ENCODE results near the gene ZNRF4. TPM values are rescaled to one million over a fixed set of nuclear protein-coding genes. Genes with fewer than 3 reads are reported as not detected.
A peak's percentile ranks its signal among the peaks of the same experiment; 100 is the strongest.
"Not testable (repeated sequence)": the region's sequence is repeated elsewhere in the genome, so short reads cannot be mapped to it uniquely, and the experiment has no call there.

Gene ZNRF4
- total RNA-seq, 1 experiment from 2014 or later = not detected

- DNase-seq = no peak
- Histone ChIP-seq H3K27ac (ENCODE audit: low read length) (no peak overlapping the region), H3K4me1 (ENCODE audit: low read length) (peaks cover 3% of the 10 kb centered on the region; the same call in 1 of the 2 replicates), H4K20me1 (ENCODE audit: insufficient read depth, low read depth, low read length) (no peaks in the 10 kb centered on the region), H3K9ac (ENCODE audit: low read length) (no peak overlapping the region), H3K9me2 (replicated peaks; ENCODE audit: insufficient read depth, low read length) (no peaks in the 10 kb centered on the region), H3K4me2 (ENCODE audit: low read depth, low read length, poor library complexity, severe bottlenecking) (no peak overlapping the region), H3K36me3 (ENCODE audit: insufficient read depth, low read length) (no peaks in the 10 kb centered on the region), H3K27me3 (ENCODE audit: low read length) (no peaks in the 10 kb centered on the region), H3K79me2 (ENCODE audit: low read length) (no peaks in the 10 kb centered on the region), H3K4me3 (ENCODE audit: low read length) (no peak overlapping the region), H2AFZ (ENCODE audit: low read length) (no peak overlapping the region), H3K9me3 (ENCODE audit: low read length) (no peaks in the 10 kb centered on the region)
Measured at GRCh38 chr19:5436106-5436947, 18.9 kb upstream of the ZNRF4 start.

- H3K9me3 ChIP-seq (ENCODE audit: low read length) = no peaks in the 10 kb centered on the region
- no peaks in the 10 kb centered on the region for H3K9me2 ChIP-seq (replicated peaks; ENCODE audit: insufficient read depth, low read length)
- no peak overlapping the region for H3K4me3 ChIP-seq (ENCODE audit: low read length)
- H2AFZ ChIP-seq (ENCODE audit: low read length) = no peak overlapping the region
- H3K27ac ChIP-seq (ENCODE audit: low read length) = no peak overlapping the region
- no peak overlapping the region for H3K4me2 ChIP-seq (ENCODE audit: low read depth, low read length, poor library complexity, severe bottlenecking)
- DNase-seq = no peak
- H3K27me3 ChIP-seq (ENCODE audit: low read length) = no peaks in the 10 kb centered on the region
- no peaks in the 10 kb centered on the region for H4K20me1 ChIP-seq (ENCODE audit: insufficient read depth, low read depth, low read length)
- peaks cover 3% of the 10 kb centered on the region; the same call in 1 of the 2 replicates for H3K4me1 ChIP-seq (ENCODE audit: low read length)
- no peaks in the 10 kb centered on the region for H3K36me3 ChIP-seq (ENCODE audit: insufficient read depth, low read length)
- no peaks in the 10 kb centered on the region for H3K79me2 ChIP-seq (ENCODE audit: low read length)
- no peak overlapping the region for H3K9ac ChIP-seq (ENCODE audit: low read length)
Measured at GRCh38 chr19:5436948-5437306, 18.3 kb upstream of the ZNRF4 start.

GRCh38 chr19:5438756-5439155, 16.5 kb upstream of the ZNRF4 start:
- not testable (repeated sequence) for H3K36me3 ChIP-seq (ENCODE audit: insufficient read depth, low read length); H3K4me1 ChIP-seq (ENCODE audit: low read length); H4K20me1 ChIP-seq (ENCODE audit: insufficient read depth, low read depth, low read length); H3K79me2 ChIP-seq (ENCODE audit: low read length); H3K9me2 ChIP-seq (replicated peaks; ENCODE audit: insufficient read depth, low read length); H3K27ac ChIP-seq (ENCODE audit: low read length); H3K9me3 ChIP-seq (ENCODE audit: low read length); DNase-seq; H3K4me3 ChIP-seq (ENCODE audit: low read length); H2AFZ ChIP-seq (ENCODE audit: low read length); H3K9ac ChIP-seq (ENCODE audit: low read length); H3K4me2 ChIP-seq (ENCODE audit: low read depth, low read length, poor library complexity, severe bottlenecking); H3K27me3 ChIP-seq (ENCODE audit: low read length)

GRCh38 chr19:5439452-5439851, 15.8 kb upstream of the ZNRF4 start:
- no peaks in the 10 kb centered on the region for H3K9me2 ChIP-seq (replicated peaks; ENCODE audit: insufficient read depth, low read length)
- H3K36me3 ChIP-seq (ENCODE audit: insufficient read depth, low read length) = no peaks in the 10 kb centered on the region
- no peak overlapping the region for H3K4me3 ChIP-seq (ENCODE audit: low read length)
- no peak overlapping the region for H3K4me2 ChIP-seq (ENCODE audit: low read depth, low read length, poor library complexity, severe bottlenecking)
- no peaks in the 10 kb centered on the region for H3K9me3 ChIP-seq (ENCODE audit: low read length)
- no peaks in the 10 kb centered on the region for H3K27me3 ChIP-seq (ENCODE audit: low read length)
- no peaks in the 10 kb centered on the region for H4K20me1 ChIP-seq (ENCODE audit: insufficient read depth, low read depth, low read length)
- H3K4me1 ChIP-seq (ENCODE audit: low read length) = peaks cover 3% of the 10 kb centered on the region; the same call in 1 of the 2 replicates
- H3K9ac ChIP-seq (ENCODE audit: low read length) = no peak overlapping the region
- H2AFZ ChIP-seq (ENCODE audit: low read length) = no peak overlapping the region
- no peak overlapping the region for H3K27ac ChIP-seq (ENCODE audit: low read length)
- H3K79me2 ChIP-seq (ENCODE audit: low read length) = no peaks in the 10 kb centered on the region
- DNase-seq = peak; percentile 4

GRCh38 chr19:5440299-5440698, 14.9 kb upstream of the ZNRF4 start:
- Histone ChIP-seq H2AFZ (ENCODE audit: low read length) (no peak overlapping the region), H3K9ac (ENCODE audit: low read length) (no peak overlapping the region), H3K27ac (ENCODE audit: low read length) (no peak overlapping the region), H3K36me3 (ENCODE audit: insufficient read depth, low read length) (no peaks in the 10 kb centered on the region), H3K27me3 (ENCODE audit: low read length) (no peaks in the 10 kb centered on the region), H3K9me2 (replicated peaks; ENCODE audit: insufficient read depth, low read length) (no peaks in the 10 kb centered on the region), H3K4me3 (ENCODE audit: low read length) (no peak overlapping the region), H3K9me3 (ENCODE audit: low read length) (no peaks in the 10 kb centered on the region), H3K79me2 (ENCODE audit: low read length) (no peaks in the 10 kb centered on the region), H3K4me1 (ENCODE audit: low read length) (no peaks in the 10 kb centered on the region), H4K20me1 (ENCODE audit: insufficient read depth, low read depth, low read length) (no peaks in the 10 kb centered on the region), H3K4me2 (ENCODE audit: low read depth, low read length, poor library complexity, severe bottlenecking) (no peak overlapping the region)
- no peak for DNase-seq

- H4K20me1 ChIP-seq (ENCODE audit: insufficient read depth, low read depth, low read length) = no peaks in the 10 kb centered on the region
- H3K4me1 ChIP-seq (ENCODE audit: low read length) = no peaks in the 10 kb centered on the region
- no peaks in the 10 kb centered on the region for H3K79me2 ChIP-seq (ENCODE audit: low read length)
- no peak overlapping the region for H2AFZ ChIP-seq (ENCODE audit: low read length)
- H3K4me3 ChIP-seq (ENCODE audit: low read length) = no peak overlapping the region
- DNase-seq = no peak
- H3K9ac ChIP-seq (ENCODE audit: low read length) = no peak overlapping the region
- no peak overlapping the region for H3K4me2 ChIP-seq (ENCODE audit: low read depth, low read length, poor library complexity, severe bottlenecking)
- H3K36me3 ChIP-seq (ENCODE audit: insufficient read depth, low read length) = no peaks in the 10 kb centered on the region
- no peak overlapping the region for H3K27ac ChIP-seq (ENCODE audit: low read length)
- H3K9me3 ChIP-seq (ENCODE audit: low read length) = no peaks in the 10 kb centered on the region
- H3K27me3 ChIP-seq (ENCODE audit: low read length) = no peaks in the 10 kb centered on the region
- H3K9me2 ChIP-seq (replicated peaks; ENCODE audit: insufficient read depth, low read length) = no peaks in the 10 kb centered on the region
Measured at GRCh38 chr19:5443723-5444122, 11.5 kb upstream of the ZNRF4 start.

- Histone ChIP-seq H3K36me3 (ENCODE audit: insufficient read depth, low read length) (no peaks in the 10 kb centered on the region), H3K4me2 (ENCODE audit: low read depth, low read length, poor library complexity, severe bottlenecking) (no peak overlapping the region), H3K9me2 (replicated peaks; ENCODE audit: insufficient read depth, low read length) (no peaks in the 10 kb centered on the region), H3K4me1 (ENCODE audit: low read length) (no peaks in the 10 kb centered on the region), H3K79me2 (ENCODE audit: low read length) (no peaks in the 10 kb centered on the region), H3K9ac (ENCODE audit: low read length) (no peak overlapping the region), H3K27ac (ENCODE audit: low read length) (no peak overlapping the region), H3K9me3 (ENCODE audit: low read length) (no peaks in the 10 kb centered on the region), H3K27me3 (ENCODE audit: low read length) (no peaks in the 10 kb centered on the region), H2AFZ (ENCODE audit: low read length) (no peak overlapping the region), H3K4me3 (ENCODE audit: low read length) (no peak overlapping the region), H4K20me1 (ENCODE audit: insufficient read depth, low read depth, low read length) (no peaks in the 10 kb centered on the region)
- no peak for DNase-seq
Measured at GRCh38 chr19:5444431-5444830, 10.8 kb upstream of the ZNRF4 start.

- Histone ChIP-seq H3K4me2 (ENCODE audit: low read depth, low read length, poor library complexity, severe bottlenecking) (no peak overlapping the region), H3K27me3 (ENCODE audit: low read length) (no peaks in the 10 kb centered on the region), H3K9ac (ENCODE audit: low read length) (no peak overlapping the region), H3K9me3 (ENCODE audit: low read length) (no peaks in the 10 kb centered on the region), H4K20me1 (ENCODE audit: insufficient read depth, low read depth, low read length) (no peaks in the 10 kb centered on the region), H2AFZ (ENCODE audit: low read length) (no peak overlapping the region), H3K9me2 (replicated peaks; ENCODE audit: insufficient read depth, low read length) (no peaks in the 10 kb centered on the region), H3K36me3 (ENCODE audit: insufficient read depth, low read length) (no peaks in the 10 kb centered on the region), H3K27ac (ENCODE audit: low read length) (no peak overlapping the region), H3K4me1 (ENCODE audit: low read length) (no peaks in the 10 kb centered on the region), H3K4me3 (ENCODE audit: low read length) (no peak overlapping the region), H3K79me2 (ENCODE audit: low read length) (no peaks in the 10 kb centered on the region)
- DNase-seq = no peak
Measured at GRCh38 chr19:5445071-5445470, 10.1 kb upstream of the ZNRF4 start.
